Lung microvascular endothelial cell (primary cell): ENCODE results near the gene ADARB1. TPM values are rescaled to one million over a fixed set of nuclear protein-coding genes. Genes with fewer than 3 reads are reported as not detected.
"Not testable (repeated sequence)": the region's sequence is repeated elsewhere in the genome, so short reads cannot be mapped to it uniquely, and the experiment has no call there.

Experiments used
- DNase-seq, 2 donors: peaks; one replicate each; pipeline versions ENCODE4 v3.0.0 to v3.0.0-alpha.2; 2010; ENCODE audit warnings: low read depth in 2 of 2
- total RNA-seq: library from RNA; depleted of rRNA; stranded (reverse); fragments of >200 nt; gene quantifications from 2 replicates; pipeline ENCODE4 v1.2.1, GENCODE V29; 2014

ADARB1 gene, protein sequence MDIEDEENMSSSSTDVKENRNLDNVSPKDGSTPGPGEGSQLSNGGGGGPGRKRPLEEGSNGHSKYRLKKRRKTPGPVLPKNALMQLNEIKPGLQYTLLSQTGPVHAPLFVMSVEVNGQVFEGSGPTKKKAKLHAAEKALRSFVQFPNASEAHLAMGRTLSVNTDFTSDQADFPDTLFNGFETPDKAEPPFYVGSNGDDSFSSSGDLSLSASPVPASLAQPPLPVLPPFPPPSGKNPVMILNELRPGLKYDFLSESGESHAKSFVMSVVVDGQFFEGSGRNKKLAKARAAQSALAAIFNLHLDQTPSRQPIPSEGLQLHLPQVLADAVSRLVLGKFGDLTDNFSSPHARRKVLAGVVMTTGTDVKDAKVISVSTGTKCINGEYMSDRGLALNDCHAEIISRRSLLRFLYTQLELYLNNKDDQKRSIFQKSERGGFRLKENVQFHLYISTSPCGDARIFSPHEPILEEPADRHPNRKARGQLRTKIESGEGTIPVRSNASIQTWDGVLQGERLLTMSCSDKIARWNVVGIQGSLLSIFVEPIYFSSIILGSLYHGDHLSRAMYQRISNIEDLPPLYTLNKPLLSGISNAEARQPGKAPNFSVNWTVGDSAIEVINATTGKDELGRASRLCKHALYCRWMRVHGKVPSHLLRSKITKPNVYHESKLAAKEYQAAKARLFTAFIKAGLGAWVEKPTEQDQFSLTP
- 15.3 and 23.8 TPM in 2 replicates for total RNA-seq

GRCh38 chr21:45074048-45074817, at the start of gene ADARB1:
TSS of gene ADARB1 (plus strand) at chr21:45074580. CDS start at chr21:45171657, 97,077 bp downstream.
- peak; percentile 68 to 80 for DNase-seq

GRCh38 chr21:45026066-45026745, 48.2 kb upstream of the ADARB1 start:
- no peak for DNase-seq

- DNase-seq = no peak
Measured at GRCh38 chr21:45026826-45027225, 47.6 kb upstream of the ADARB1 start.

DNA sequence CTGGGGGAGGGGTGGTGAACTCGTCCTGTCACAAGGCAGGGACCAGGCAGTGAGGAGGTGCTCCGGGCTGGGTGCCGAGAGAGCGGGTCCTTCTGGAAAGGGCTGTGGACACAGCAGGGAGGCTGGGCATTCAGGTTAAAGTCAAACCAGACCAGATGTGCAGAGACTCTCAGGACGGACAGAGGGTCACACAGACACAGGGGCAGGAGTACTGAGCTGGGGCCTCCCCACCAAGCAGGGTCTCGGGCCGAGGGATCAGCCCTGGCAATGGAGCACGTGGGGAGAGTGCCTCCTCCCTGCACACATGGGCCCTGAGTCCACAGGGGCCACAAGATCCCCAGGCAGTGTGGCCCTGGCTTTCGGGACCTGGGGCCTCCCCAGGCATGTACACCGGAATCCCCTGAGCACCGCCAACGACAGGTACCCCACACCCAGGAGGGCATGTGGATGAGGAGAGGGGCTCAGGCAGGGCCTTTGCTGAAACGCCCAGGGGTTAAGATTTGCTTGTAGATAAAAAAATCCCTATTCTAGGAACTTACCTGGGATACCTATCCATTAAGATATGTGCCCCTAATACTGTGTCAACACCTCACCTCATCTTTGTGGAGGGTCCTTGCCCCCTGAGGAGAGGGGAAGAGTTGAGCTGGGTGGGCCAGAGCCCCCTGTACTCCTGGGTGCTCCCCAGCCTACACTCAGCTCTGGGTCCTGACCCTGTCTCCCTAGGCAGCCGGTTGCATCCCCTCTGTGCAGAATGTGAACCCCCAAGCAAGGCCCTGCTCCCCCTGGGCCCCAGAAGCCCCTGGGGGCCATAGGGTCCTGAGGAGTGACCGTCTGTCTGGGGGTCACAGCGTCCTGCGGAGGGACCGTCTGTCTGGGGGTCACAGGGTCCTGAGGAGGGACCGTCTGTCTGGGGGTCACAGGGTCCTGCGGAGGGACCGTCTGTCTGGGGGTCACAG, 46.9 kb upstream of the ADARB1 start:
- no peak for DNase-seq

DNA sequence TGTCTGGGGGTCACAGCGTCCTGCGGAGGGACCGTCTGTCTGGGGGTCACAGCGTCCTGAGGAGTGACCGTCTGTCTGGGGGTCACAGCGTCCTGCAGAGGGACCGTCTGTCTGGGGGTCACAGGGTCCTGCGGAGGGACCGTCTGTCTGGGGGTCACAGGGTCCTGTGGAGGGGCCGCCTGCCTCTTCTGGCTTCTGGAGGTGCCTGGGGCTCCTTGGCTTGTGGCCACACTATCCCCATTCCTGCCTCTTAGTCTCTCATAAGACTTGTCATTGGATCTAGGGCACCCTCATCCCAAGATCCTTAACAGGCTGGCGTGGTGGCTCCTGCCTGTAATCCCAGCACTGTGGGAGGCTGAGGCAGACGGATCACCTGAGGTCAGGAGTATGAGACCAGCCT, 45.7 kb upstream of the ADARB1 start:
- not testable (repeated sequence) for DNase-seq

- no peak for DNase-seq
Measured at GRCh38 chr21:45029298-45029947, 45.0 kb upstream of the ADARB1 start.

DNA sequence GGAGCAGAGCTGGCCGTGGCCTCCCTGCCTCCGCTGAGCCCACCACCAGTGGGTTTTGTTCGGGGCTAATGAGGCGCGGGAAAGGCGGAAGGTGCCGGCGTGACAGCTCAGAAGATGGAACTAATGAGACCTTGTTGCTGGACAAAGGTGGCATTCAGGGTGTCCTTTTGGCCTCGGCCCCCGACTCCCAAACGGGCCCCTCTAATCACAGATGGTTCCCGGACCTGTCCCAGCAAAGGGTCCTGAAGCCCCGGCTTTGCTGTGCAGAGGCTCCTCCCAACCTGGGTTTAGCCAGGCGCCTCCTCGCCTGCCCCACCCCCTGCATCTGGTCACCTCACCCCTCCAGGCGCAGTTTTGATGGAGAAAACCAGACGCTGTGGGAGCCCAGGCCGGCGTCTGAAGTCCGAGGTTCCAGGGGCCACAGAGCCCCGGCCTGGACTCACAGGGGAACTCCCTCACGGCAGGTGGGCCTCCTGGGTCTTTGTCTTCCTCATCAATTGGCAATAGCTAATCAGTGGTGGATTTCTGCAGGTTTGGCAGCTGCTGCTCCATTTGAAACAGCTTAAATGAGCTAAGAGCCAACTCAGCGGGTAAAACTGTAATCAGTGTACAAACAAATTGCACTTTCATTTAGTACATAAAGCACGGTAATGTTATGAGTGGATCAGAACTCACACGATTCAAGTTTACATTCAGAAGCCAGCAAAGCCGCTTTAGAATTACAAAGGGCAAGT, 44.3 kb upstream of the ADARB1 start:
- no peak for DNase-seq

GRCh38 chr21:45030682-45031570, 43.5 kb upstream of the ADARB1 start:
- peak in 1 of 2 donors; percentile 33 for DNase-seq

DNA sequence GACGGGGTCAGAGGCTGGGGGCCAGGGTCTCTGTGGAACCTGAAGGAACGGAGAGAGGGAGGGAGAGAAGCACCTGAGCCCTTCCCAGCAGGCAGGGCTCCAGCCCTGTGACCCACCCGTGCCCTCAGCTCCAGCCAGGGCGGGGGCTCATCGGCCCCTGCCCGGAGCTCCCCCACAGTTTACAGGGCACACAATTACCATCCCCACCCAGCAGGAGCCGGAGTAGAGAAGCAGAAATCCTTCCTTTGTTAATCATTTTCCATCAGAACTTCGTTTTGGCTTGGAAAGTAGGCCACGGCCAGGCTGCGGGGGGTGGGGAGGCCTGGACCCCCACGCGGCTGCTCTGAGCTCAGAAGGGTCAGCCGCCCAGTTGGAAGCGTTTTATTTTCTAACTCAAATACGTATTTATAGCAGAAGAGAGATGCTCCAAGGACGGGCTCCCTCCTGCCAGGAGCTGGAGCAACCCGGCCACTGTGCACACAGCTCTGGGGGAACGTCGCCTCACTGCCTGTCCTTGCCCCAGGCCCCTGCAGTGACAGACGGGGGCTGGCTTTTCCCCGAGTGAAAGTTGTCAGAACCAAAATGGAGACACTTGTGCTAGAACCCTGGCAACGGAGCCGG, 42.7 kb upstream of the ADARB1 start:
- DNase-seq = no peak

DNA sequence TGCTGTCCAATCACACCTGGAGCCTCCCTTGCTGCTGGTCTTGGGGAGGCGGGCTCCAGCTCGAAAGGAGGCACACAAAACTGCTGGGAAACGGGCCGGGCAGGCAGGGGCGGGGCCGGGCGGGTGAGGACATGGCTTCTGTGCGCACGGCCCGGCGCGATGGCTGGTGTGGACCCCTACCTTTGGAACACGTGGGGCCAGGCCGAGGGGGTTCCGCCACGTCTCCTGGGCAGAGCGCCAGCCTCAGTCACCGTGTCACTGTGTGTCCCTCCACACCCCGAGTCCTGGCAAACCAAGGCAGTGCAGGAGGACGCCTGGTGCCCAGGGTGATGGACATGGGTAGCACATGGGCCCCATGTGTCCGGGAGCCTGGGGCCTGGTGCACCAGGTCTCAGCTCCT, 42.0 kb upstream of the ADARB1 start:
- no peak for DNase-seq

DNA sequence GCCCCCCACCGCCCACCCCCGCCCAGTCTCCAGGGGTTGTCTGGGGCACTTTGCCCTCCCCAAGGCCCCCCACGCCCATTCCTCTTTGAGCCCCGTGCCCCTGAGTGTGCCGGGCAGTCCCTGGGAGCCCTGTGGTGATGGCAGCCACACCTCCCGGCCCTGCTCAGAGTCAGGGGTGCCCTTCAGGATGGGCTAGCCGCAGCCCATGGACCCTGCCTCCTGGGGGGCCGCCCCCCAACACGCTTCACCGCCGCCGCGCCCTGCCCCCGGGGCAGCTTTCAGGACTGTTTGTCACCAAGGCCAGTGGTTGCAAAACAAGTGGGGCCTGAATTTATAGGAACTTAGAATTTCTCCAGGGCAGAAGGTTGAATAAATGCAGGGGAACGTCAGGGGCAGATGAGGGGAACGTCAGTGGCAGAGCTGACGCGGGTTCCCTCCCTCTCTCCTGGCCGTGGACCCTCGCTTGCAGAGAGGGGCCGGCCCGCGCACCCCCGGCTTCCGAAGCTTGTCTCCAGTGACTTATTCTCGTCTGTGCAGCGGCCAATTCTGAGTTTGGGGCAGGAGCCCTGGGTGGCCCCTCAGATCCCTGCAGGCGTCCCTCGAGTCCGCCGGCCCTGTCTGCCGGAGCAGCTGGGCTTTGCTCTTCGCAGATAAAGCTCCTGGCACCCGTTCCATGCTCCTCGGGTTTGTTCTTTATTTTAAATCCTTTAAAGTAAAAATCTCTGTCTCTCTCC, 41.2 kb upstream of the ADARB1 start:
- DNase-seq = no peak

DNA sequence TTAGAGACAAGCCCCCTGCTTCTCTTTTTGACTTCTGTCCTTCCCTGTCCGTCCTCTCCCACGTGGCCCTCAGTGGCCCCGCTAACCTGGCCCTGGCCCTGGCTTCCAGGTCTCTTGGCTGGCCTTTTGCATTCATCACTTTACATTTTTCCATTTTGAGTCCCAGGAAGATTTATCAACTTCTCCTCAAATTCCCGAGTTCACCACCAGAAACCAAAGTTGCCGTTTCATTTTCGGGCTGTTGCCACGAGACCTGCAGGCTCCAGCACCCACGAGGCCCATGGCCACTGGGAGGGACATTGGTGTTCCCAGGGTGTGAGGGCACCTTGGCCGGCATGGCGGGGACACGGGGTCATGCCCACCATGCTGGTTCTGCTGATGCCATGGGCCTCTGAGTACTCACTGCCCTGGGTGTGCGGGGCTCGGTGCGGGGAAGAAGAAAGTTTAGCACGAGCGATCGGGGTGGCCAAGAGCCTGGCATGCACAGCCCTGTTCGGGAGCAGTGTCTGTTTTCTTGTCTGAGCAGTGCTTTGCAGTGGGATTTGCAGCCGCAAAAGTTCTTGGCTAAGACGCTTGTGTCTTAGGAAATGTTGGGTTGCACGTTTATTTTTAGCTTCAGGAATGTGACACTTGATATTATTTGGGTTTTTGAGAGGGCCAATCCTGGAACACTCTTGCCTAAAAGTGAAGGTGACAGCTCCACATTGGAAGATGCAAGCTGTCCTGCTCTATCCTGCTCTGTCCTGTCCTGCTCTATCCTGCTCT, 40.4 kb upstream of the ADARB1 start:
- no peak for DNase-seq

DNA sequence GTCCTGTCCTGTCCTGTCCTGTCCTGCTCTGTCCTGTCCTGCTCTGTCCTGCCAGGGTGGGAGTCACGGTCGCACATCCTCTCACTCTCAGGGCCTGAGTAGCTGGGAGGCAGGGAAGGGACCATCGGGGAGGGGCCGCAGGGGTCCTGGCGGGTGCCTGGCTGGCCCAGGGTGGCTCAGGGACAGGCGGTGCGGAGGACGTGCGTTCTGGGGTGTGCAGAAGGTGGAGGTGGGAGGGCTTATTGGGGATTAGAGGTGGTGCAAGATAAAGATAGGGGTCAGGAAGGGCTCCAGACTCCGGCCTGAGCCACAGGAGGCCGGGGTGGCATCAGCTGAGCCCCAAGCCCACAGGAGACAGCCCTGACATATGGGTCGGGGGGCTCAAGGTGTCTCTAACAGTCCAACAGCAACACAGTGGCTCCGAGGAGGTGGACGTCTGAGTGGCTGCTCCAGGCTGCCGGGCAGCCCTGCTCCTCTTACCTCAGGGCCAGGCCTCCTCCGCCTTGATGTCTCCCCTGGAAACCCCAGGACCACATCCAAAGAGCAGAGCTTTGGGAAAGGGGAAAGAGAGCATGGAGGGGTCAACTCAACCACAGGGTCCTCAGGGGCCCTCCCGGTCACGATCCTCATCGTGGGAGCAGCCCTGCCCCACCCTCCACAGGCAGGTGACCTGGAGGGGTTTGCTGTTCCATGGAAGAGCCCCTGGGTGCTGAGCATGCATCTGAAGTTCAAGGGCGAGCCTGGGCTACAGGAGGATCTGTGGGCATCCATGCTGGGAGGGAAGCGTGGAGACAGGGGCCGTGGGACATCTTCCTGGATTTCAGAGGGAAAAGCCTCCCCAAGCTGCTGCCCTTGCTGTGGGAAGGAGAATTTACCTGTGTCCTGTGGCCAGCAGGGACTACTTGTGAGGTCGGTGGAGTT, 39.6 kb upstream of the ADARB1 start:
- DNase-seq = no peak

DNA sequence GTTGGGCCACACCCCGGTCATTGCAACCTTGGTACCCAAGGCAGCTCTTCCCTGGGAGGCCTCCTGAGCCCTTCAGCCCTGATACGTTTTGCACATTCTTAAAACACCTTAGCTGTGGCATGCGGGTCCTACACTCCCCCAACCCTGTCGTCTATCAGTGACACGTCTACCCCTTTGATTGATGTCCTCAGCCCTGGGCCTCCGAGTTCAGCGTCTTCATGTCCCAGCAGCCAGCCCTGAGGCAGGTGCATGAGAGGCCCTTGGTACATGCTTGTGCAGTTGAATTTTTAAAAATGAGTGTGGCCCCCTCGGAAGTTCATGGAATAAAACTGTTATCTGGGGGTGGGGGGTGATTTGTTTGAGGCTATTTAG, 38.9 kb upstream of the ADARB1 start:
- no peak for DNase-seq

GRCh38 chr21:45036630-45037029, 37.8 kb upstream of the ADARB1 start:
- no peak for DNase-seq
